Thoracic aorta (tissue), 2 donors: Measurements from ENCODE around the gene UGGT2. TPM values are rescaled to one million over a fixed set of nuclear protein-coding genes. Genes with fewer than 3 reads are reported as not detected.

Source experiments
- ATAC-seq: fragments of 150-250 bp; one replicate; pipeline ENCODE4 v1.8.0; 2017; ENCODE audit warnings: low read depth; ENCODE audit not compliant: insufficient number of reproducible peaks, low FRiP score
- DNase-seq: peaks from one replicate; pipeline ENCODE4 v3.0.0-alpha.2; 2020; ENCODE audit warnings: low spot score
- H3K27ac ChIP-seq, 2 donors: fragments of 200-600 bp; sonication (generic); 1 replicate in 1 of 2; 2 replicates in 1 of 2; pipeline ENCODE4 v1.5.1; 2016; ENCODE audit warnings: mild to moderate bottlenecking in 2 of 2, moderate library complexity in 2 of 2
- H3K27me3 ChIP-seq: fragments of 200-600 bp; sonication (generic); replicated peaks from 2 replicates; pipeline ENCODE4 v1.6.0; 2016; ENCODE audit warnings: mild to moderate bottlenecking; ENCODE audit not compliant: insufficient read depth
- H3K36me3 ChIP-seq: fragments of 200-600 bp; sonication (generic); one replicate; pipeline ENCODE4 v1.5.1; 2016
- H3K4me1 ChIP-seq, 2 donors: fragments of 200-600 bp; sonication (generic); 1 replicate in 1 of 2; 2 replicates in 1 of 2; pipeline versions ENCODE4 v1.5.1 to v1.6.0; 2016; ENCODE audit warnings: low read depth in 2 of 2, mild to moderate bottlenecking in 1 of 2; ENCODE audit not compliant: control insufficient read depth in 1 of 2
- H3K4me3 ChIP-seq: fragments of 200-600 bp; sonication (generic); 2 replicates; pipeline ENCODE4 v1.5.1; 2016; ENCODE audit warnings: mild to moderate bottlenecking
- H3K9me3 ChIP-seq: fragments of 200-600 bp; sonication (generic); 2 replicates; pipeline ENCODE4 v1.5.1; 2016
- CTCF ChIP-seq: fragments of 200-600 bp; sonication (generic); IDR thresholded peaks from one replicate; pipeline ENCODE4 v1.5.1; 2019; ENCODE audit warnings: antibody characterized with exemption
- total RNA-seq, 2 donors: library from RNA; depleted of rRNA; stranded (reverse); fragments of >200 nt; gene quantifications; one replicate each; pipeline versions ENCODE4 v1.1.0 to v1.2.3, GENCODE V29; 2016

The UGGT2 gene
- total RNA-seq, 2 donors from 2014 or later: 80.8 to 116 TPM

DNA sequence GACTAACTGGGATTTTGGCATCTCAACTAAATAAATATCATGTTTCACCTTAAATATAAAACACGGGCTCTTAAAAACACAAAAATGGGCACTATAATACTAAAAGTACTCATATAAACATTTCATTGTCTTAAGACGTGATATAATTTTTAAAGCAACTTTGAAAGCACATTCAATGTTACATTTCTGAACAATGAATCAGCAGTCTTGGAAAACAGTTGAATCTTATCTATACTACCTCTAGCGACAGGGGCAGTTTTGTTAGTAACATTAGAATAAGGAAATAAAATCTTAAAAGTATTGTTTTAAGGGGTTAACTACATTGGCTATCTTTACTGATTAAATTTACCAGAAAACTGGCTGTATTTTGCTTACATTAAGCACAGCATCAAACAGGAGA, 156.9 kb downstream of the UGGT2 start:
- no peak overlapping the region for H3K4me3 ChIP-seq
- peaks cover 0 to 11% of the 10 kb centered on the region in 2 donors for H3K4me1 ChIP-seq
- DNase-seq: no peak
- no peak for TF ChIP-seq CTCF
- peaks cover 4% of the 10 kb centered on the region for H3K36me3 ChIP-seq
- ATAC-seq: no peak
- no peaks in the 10 kb centered on the region for H3K9me3 ChIP-seq
- H3K27ac ChIP-seq: no peak overlapping the region
- no peaks in the 10 kb centered on the region for H3K27me3 ChIP-seq

- H3K27ac ChIP-seq: no peak overlapping the region
- H3K9me3 ChIP-seq: no peaks in the 10 kb centered on the region
- H3K27me3 ChIP-seq: no peaks in the 10 kb centered on the region
- H3K4me1 ChIP-seq: peaks cover 0 to 11% of the 10 kb centered on the region in 2 donors
- ATAC-seq (no peak), DNase-seq (no peak)
- no peak overlapping the region for H3K4me3 ChIP-seq
- H3K36me3 ChIP-seq: peaks cover 4% of the 10 kb centered on the region
- no peak for TF ChIP-seq CTCF
These were observed 159.3 kb downstream of the UGGT2 start for GRCh38 chr13:95893861-95894260.

DNA sequence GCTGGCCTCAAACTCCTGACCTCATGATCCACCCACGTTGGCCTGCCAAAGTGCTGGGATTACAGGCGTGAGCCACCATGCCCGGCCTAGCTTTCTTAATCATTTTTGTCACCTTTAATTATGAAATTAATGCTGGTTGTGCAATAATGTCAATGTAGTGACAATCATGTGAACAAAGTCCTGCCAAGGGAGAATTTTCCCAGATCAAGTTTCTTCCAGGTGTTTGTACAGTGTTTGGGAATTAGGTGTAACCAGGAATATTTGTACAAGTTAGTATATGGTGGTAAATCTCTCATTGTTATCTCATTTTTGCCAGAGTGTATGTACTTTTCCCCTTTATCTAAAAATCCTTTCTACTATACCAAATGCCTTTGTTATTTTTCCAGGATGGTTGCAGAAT, 171.1 kb downstream of the UGGT2 start:
- DNase-seq: no peak
- Histone ChIP-seq H3K4me3 (no peak overlapping the region), H3K36me3 (peaks cover 3% of the 10 kb centered on the region), H3K9me3 (no peaks in the 10 kb centered on the region), H3K27ac (no peak overlapping the region), H3K4me1 (no peaks in the 10 kb centered on the region), H3K27me3 (no peaks in the 10 kb centered on the region)
- no peak for TF ChIP-seq CTCF
- ATAC-seq: no peak

- Histone ChIP-seq H3K4me3 (no peak overlapping the region), H3K36me3 (peaks cover 3% of the 10 kb centered on the region), H3K9me3 (no peaks in the 10 kb centered on the region), H3K27ac (no peak overlapping the region), H3K27me3 (no peaks in the 10 kb centered on the region), H3K4me1 (no peaks in the 10 kb centered on the region)
- ATAC-seq (no peak), DNase-seq (no peak)
- no peak for TF ChIP-seq CTCF
These were observed 172.9 kb downstream of the UGGT2 start for GRCh38 chr13:95880331-95880730.

- no peak overlapping the region for H3K4me3 ChIP-seq
- H3K9me3 ChIP-seq: no peaks in the 10 kb centered on the region
- H3K4me1 ChIP-seq: no peaks in the 10 kb centered on the region
- peaks cover 11% of the 10 kb centered on the region for H3K36me3 ChIP-seq
- DNase-seq (no peak), ATAC-seq (no peak)
- H3K27ac ChIP-seq: no peak overlapping the region
- no peaks in the 10 kb centered on the region for H3K27me3 ChIP-seq
- no peak for TF ChIP-seq CTCF
These were observed 178.9 kb downstream of the UGGT2 start for GRCh38 chr13:95874286-95874685.
